Activated CD4-positive, alpha-beta memory T cell treated with anti-CD3 and anti-CD28 coated beads for 36 hours (primary cell): ENCODE results near the gene CPSF4. TPM values are rescaled to one million over a fixed set of nuclear protein-coding genes. Genes with fewer than 3 reads are reported as not detected.

Experiments used
- CTCF ChIA-PET: fragments of 350-600 bp; sonication (Branson Sonifier 250); formaldehyde crosslinking; loops from one replicate; lab custom pipeline; 2021; ENCODE audit warnings: antibody characterized with exemption, inconsistent platforms; lab: Charles Lee
- POLR2A ChIA-PET: fragments of 350-600 bp; sonication (Branson Sonifier 250); formaldehyde crosslinking; loops from one replicate; lab custom pipeline; 2021; ENCODE audit warnings: antibody characterized with exemption; lab: Charles Lee
- DNase-seq: peaks from one replicate; pipeline ENCODE4 v3.0.0-alpha.2; 2020
- H3K27ac Mint-ChIP-seq: one replicate; pipeline ENCODE4 v1.8.0; 2021; ENCODE audit warnings: mixed read lengths
- H3K27me3 Mint-ChIP-seq: one replicate; pipeline ENCODE4 v1.8.0; 2021; ENCODE audit warnings: mixed read lengths
- H3K36me3 Mint-ChIP-seq: one replicate; pipeline ENCODE4 v1.8.0; 2021; ENCODE audit warnings: mixed read lengths
- H3K4me1 Mint-ChIP-seq: one replicate; pipeline ENCODE4 v1.8.0; 2021; ENCODE audit warnings: low read depth, mixed read lengths
- H3K4me3 Mint-ChIP-seq: one replicate; pipeline ENCODE4 v1.8.0; 2021; ENCODE audit warnings: mild to moderate bottlenecking, mixed read lengths
- H3K9me3 Mint-ChIP-seq: one replicate; pipeline ENCODE4 v1.8.0; 2021; ENCODE audit warnings: mixed read lengths
- intact Hi-C: fragments of 100-400 bp; cut with micrococcal nuclease; formaldehyde crosslinking; loops from one replicate; pipeline ENCODE4 v1.15.1; 2023
- total RNA-seq, 2 experiments: library from RNA; stranded (reverse); gene quantifications; one replicate each; pipeline ENCODE4 v1.2.3, GENCODE V29; 2021

CPSF4 gene
- total RNA-seq, 2 experiments from 2014 or later = 57.7 to 60.3 TPM

GRCh38 chr7:99453105-99453504 is 14.4 kb downstream of the CPSF4 start:
- Mint-ChIP-seq H3K36me3 (peaks cover 28% of the 10 kb centered on the region), H3K4me1 (no peaks in the 10 kb centered on the region), H3K9me3 (no peaks in the 10 kb centered on the region), H3K27me3 (no peaks in the 10 kb centered on the region), H3K4me3 (no peak overlapping the region), H3K27ac (no peak overlapping the region)
- CTCF ChIA-PET = no interaction called here
- DNase-seq = no peak
- intact Hi-C loops = no loop called here
- POLR2A ChIA-PET = no interaction called here

DNA sequence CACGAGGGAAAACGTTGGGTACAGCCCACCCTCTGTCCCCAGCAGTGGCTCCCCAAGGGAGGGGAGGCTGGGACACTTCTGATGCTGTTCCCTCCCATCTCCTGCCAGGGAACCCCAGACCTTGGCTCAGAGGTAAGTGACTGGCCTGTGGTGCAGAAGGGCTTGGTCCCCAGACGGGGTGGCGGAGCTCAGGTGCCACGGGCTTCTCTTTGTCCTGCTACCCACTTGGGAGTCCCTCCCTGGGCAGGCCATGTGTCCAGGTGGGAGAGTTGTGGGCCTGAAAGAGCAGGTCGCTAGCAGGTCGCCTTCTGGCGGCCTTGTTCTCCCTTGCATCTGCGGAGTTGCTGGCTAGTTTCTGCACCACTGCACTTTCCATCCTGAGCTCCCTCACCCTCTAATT is 17.1 kb downstream of the CPSF4 start:
- no peak overlapping the region for H3K4me3 Mint-ChIP-seq
- H3K9me3 Mint-ChIP-seq = no peaks in the 10 kb centered on the region
- intact Hi-C loops = no loop called here
- no peaks in the 10 kb centered on the region for H3K27me3 Mint-ChIP-seq
- ChIA-PET POLR2A (interaction anchor here (1.6 kb wide), 1 partner anchor 9 kb away, joined by 5 read pairs; no protein-coding TSS in a partner anchor), CTCF (no interaction called here)
- peaks cover 32% of the 10 kb centered on the region for H3K36me3 Mint-ChIP-seq
- no peak overlapping the region for H3K27ac Mint-ChIP-seq
- no peak for DNase-seq
- H3K4me1 Mint-ChIP-seq = peaks cover 17% of the 10 kb centered on the region

GRCh38 chr7:99456288-99456687 is 17.5 kb downstream of the CPSF4 start:
- CTCF ChIA-PET = no interaction called here
- Mint-ChIP-seq H3K27me3 (no peaks in the 10 kb centered on the region), H3K27ac (no peak overlapping the region), H3K4me3 (no peak overlapping the region), H3K9me3 (no peaks in the 10 kb centered on the region), H3K4me1 (peaks cover 20% of the 10 kb centered on the region), H3K36me3 (peaks cover 29% of the 10 kb centered on the region)
- intact Hi-C loops = no loop called here
- POLR2A ChIA-PET = interaction anchor here (1.6 kb wide), 1 partner anchor 9 kb away, joined by 5 read pairs; no protein-coding TSS in a partner anchor
- no peak for DNase-seq

GRCh38 chr7:99457050-99457649 is 18.4 kb downstream of the CPSF4 start:
- H3K27ac Mint-ChIP-seq = no peak overlapping the region
- DNase-seq = no peak
- H3K36me3 Mint-ChIP-seq = peaks cover 31% of the 10 kb centered on the region
- ChIA-PET POLR2A (no interaction called here), CTCF (no interaction called here)
- H3K4me1 Mint-ChIP-seq = peaks cover 21% of the 10 kb centered on the region
- no peaks in the 10 kb centered on the region for H3K9me3 Mint-ChIP-seq
- H3K27me3 Mint-ChIP-seq = no peaks in the 10 kb centered on the region
- H3K4me3 Mint-ChIP-seq = no peak overlapping the region
- intact Hi-C loops = no loop called here

DNA sequence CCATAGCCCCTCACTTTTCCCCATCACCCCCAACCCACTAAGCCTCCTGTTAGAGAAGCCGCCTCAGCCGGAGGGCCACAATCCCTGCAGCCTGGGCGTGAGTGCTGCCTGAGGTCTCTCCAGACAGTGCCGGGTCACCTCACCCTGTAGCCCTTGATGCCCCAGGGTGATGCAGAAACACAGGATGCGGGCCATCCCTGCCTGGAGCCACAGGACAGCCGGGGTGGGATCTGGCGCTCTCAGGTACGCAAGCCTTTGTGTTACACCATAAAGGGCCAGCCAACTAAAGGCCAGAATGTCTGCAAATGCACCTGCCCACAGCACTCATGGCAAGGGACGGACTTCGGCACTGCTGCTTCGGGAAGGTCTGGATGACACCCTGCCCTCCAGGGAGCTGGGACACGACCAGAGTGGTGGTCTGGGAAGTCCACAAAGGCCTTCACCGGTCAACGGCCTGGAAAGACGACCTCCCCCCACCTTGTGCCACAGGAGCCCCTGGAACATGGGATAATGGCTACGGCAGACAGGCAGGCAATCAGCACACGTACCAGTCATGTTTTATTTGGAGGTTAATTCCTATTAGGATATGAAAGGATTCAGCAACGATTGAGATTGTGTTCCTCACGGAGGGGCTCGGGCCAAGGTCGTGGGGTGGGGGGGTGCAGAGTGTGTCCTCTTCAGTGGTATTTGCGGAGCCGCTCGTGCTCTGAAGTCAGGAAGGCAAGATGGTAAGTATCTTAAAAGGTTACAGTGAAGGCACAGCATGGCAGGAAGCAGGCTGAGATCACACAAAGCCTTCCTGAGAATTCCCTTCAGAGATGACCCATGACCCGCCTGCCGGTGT is 19.1 kb downstream of the CPSF4 start:
- Mint-ChIP-seq H3K27ac (no peak overlapping the region), H3K4me1 (peaks cover 24% of the 10 kb centered on the region), H3K36me3 (peaks cover 34% of the 10 kb centered on the region), H3K9me3 (no peaks in the 10 kb centered on the region), H3K4me3 (no peak overlapping the region), H3K27me3 (no peaks in the 10 kb centered on the region)
- CTCF ChIA-PET = no interaction called here
- POLR2A ChIA-PET = no interaction called here
- DNase-seq = no peak
- intact Hi-C loops = no loop called here

- Mint-ChIP-seq H3K27me3 (no peaks in the 10 kb centered on the region), H3K36me3 (peaks cover 37% of the 10 kb centered on the region), H3K9me3 (no peaks in the 10 kb centered on the region), H3K4me3 (no peak overlapping the region), H3K4me1 (peaks cover 31% of the 10 kb centered on the region), H3K27ac (no peak overlapping the region)
- intact Hi-C loops = no loop called here
- CTCF ChIA-PET = interaction anchor here (0.6 kb wide), 2 partner anchors 223 to 445 kb away, joined by 3 read pairs; no protein-coding TSS in a partner anchor
- POLR2A ChIA-PET = interaction anchor here (1.6 kb wide), 1 partner anchor 9 kb away, joined by 4 read pairs; no protein-coding TSS in a partner anchor
- DNase-seq = peak; percentile 47
These were observed 20.3 kb downstream of the CPSF4 start for GRCh38 chr7:99459087-99459486.

GRCh38 chr7:99460651-99461050 is 21.9 kb downstream of the CPSF4 start:
- Mint-ChIP-seq H3K36me3 (peaks cover 38% of the 10 kb centered on the region), H3K27me3 (no peaks in the 10 kb centered on the region), H3K4me1 (peaks cover 43% of the 10 kb centered on the region), H3K9me3 (no peaks in the 10 kb centered on the region), H3K27ac (no peak overlapping the region), H3K4me3 (no peak overlapping the region)
- ChIA-PET CTCF (interaction anchor here (0.6 kb wide), 1 partner anchor 426 kb away, joined by 3 read pairs; no protein-coding TSS in a partner anchor), POLR2A (no interaction called here)
- intact Hi-C loops = no loop called here
- DNase-seq = no peak

GRCh38 chr7:99461221-99461620 is 22.5 kb downstream of the CPSF4 start:
- CTCF ChIA-PET = no interaction called here

DNA sequence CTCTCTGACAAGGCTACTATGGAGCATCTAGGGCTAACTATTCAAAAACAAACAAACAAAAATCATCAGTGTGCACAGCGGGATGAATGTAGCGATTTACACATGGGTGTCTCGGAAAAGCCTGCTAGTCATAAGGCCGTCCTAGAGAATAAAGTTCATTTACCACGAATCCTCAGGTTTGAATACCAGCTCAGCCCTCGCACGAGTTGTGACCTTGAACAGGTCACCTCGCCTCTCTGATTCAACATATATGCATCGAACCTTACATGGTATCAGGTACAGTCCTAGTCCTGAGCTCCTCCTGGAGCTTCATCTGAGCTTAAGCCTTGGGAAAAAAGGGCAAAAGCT is 26.7 kb downstream of the CPSF4 start:
- peak; percentile 17 for DNase-seq
- ChIA-PET POLR2A (interaction anchor here (0.7 to 1.5 kb wide), 4 partner anchors 10 to 57 kb away, joined by 3 to 8 read pairs (median 4); partner anchors contain the start of genes BUD31, CPSF4, PDAP1 and PTCD1), CTCF (interaction anchor here (0.6 kb wide), 1 partner anchor 592 kb away, joined by 4 read pairs; no protein-coding TSS in a partner anchor)
- Mint-ChIP-seq H3K27ac (peak overlapping the region; percentile 74), H3K4me3 (peak overlapping the region; percentile 79), H3K27me3 (no peaks in the 10 kb centered on the region), H3K4me1 (peaks cover 33% of the 10 kb centered on the region), H3K9me3 (no peaks in the 10 kb centered on the region), H3K36me3 (peaks cover 21% of the 10 kb centered on the region)
- intact Hi-C loops = no loop called here

More at GRCh38 chr7:99461221-99461620, 22.5 kb downstream of the CPSF4 start:
- no peak overlapping the region for H3K27ac Mint-ChIP-seq
- no peak overlapping the region for H3K4me3 Mint-ChIP-seq
- H3K9me3 Mint-ChIP-seq = no peaks in the 10 kb centered on the region
- intact Hi-C loops = no loop called here
- H3K4me1 Mint-ChIP-seq = peaks cover 45% of the 10 kb centered on the region
- POLR2A ChIA-PET = no interaction called here
- H3K36me3 Mint-ChIP-seq = peaks cover 38% of the 10 kb centered on the region
- DNase-seq = no peak
- H3K27me3 Mint-ChIP-seq = no peaks in the 10 kb centered on the region

DNA sequence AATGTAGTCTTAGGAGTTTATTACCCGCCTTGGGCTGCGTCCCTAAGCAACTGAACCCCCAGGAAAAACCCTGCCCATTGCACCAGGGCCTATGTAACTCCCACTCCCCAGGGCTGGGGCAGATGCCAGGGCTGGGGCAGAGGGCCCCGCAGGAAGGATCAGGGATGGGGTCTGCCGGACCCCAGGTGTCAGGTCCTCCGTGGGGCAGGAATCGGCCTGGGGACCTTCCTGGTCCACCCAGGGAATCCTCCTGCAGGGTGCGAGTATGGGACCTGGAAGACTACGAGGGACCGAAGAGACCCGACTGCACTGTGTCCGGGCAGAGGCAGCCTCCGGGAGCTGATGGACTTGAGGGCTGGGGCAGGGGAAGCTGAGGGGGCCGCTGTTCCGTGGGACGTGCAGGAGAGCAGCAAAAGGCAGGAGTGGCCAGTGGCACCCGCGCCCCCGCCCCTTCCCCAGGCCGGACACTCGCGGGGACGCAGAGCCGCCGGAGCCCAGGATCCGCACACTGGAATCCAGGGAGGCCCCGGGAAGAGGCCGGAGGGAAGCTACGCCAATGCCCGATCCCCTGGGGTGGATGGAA is 29.7 kb downstream of the CPSF4 start:
- POLR2A ChIA-PET = no interaction called here

GRCh38 chr7:99469381-99470065 is 30.8 kb downstream of the CPSF4 start:
- Mint-ChIP-seq H3K27ac (no peak overlapping the region), H3K4me1 (peaks cover 30% of the 10 kb centered on the region), H3K4me3 (no peak overlapping the region), H3K36me3 (peaks cover 5% of the 10 kb centered on the region), H3K9me3 (no peaks in the 10 kb centered on the region), H3K27me3 (no peaks in the 10 kb centered on the region)
- DNase-seq = no peak
- intact Hi-C loops = loop anchor here (10.0 kb wide), 1 partner anchor 445 kb away; the partner anchor contains the start of gene TRIM4
- POLR2A ChIA-PET = interaction anchor here (0.6 kb wide), 1 partner anchor 53 kb away, joined by 3 read pairs; no protein-coding TSS in a partner anchor
- CTCF ChIA-PET = no interaction called here

More for the DNA sequence above, 29.7 kb downstream of the CPSF4 start:
- Mint-ChIP-seq H3K36me3 (peaks cover 10% of the 10 kb centered on the region), H3K27ac (peak overlapping the region; percentile 13), H3K4me1 (peaks cover 31% of the 10 kb centered on the region), H3K4me3 (no peak overlapping the region), H3K27me3 (no peaks in the 10 kb centered on the region), H3K9me3 (no peaks in the 10 kb centered on the region)
- CTCF ChIA-PET = no interaction called here
- intact Hi-C loops = no loop called here
- DNase-seq = no peak
